Forelimb muscle (tissue), 1 donor: ENCODE results near the gene AQP2. TPM values are rescaled to one million over a fixed set of nuclear protein-coding genes. Genes with fewer than 3 reads are reported as not detected.
A peak's percentile ranks its signal among the peaks of the same experiment; 100 is the strongest.

Source experiments
- DNase-seq: peaks from one replicate; pipeline ENCODE4 v3.0.0-alpha.2; 2013; ENCODE audit warnings: low read depth
- polyA plus RNA-seq: library from polyadenylated mRNA; unstranded; fragments of 120-200 nt; gene quantifications from one replicate; pipeline ENCODE4 v1.2.1, GENCODE V29; 2013; ENCODE audit not compliant: insufficient read length

AQP2 gene, protein sequence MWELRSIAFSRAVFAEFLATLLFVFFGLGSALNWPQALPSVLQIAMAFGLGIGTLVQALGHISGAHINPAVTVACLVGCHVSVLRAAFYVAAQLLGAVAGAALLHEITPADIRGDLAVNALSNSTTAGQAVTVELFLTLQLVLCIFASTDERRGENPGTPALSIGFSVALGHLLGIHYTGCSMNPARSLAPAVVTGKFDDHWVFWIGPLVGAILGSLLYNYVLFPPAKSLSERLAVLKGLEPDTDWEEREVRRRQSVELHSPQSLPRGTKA
- polyA plus RNA-seq = not detected

DNA sequence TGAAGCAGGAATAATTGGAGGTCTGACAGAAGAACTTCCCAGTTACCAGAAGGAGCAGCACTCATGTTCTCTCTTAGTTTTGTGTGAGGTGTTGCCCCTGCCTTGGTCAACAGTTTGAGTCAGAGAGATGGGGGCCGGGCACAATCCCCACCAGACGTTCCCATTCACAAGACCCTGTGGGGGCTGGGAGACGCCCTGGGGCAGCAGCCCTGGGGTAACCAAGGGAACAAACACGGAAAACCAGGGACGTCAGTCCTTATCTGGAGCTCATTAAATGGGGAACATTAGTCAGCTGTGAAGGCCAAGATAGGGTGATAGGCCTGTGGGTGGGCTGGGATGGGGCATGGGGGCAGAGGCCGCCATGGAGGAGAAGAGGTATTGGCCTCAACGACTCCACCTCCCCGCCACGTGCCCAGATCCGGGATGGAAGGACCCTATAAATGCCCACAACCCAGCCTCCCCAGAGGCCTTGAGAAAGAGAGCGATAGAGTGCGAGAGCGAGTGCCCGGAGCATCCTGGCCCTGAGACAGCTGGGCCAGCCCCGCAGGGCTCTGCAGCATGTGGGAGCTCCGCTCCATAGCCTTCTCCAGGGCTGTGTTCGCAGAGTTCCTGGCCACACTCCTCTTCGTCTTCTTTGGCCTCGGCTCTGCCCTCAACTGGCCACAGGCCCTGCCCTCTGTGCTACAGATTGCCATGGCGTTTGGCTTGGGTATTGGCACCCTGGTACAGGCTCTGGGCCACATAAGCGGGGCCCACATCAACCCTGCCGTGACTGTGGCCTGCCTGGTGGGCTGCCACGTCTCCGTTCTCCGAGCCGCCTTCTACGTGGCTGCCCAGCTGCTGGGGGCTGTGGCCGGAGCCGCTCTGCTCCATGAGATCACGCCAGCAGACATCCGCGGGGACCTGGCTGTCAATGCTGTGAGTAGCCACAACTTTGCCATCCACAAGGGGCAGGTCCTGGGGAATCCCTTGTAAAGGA is at the start of gene AQP2:
Gene AQP2, plus strand, starts transcription at position 465 of the 979 bp plus-strand sequence. Its CDS starts 94 bp downstream, at position 559.
- no peak for DNase-seq

DNA sequence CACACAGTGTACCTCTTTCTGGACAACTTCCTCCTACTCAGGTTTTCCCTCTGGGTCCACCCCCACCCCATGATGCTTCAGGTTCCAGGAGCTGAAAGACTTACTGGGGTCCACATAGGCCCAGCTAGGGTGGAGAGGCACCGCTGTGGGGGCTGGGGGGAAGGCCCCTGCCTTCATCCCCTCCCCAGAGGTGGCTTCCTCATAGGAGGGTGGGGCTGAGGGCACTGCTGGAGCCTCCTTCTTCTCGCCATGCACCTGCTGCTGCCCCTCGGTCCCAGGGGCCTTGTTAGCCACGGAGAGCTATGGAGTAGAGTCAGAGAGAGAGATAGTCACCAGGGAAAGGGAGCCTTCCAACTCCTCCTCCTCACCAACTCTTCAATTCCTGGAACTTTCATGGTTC is 49.5 kb upstream of the AQP2 start:
- no peak for DNase-seq

DNA sequence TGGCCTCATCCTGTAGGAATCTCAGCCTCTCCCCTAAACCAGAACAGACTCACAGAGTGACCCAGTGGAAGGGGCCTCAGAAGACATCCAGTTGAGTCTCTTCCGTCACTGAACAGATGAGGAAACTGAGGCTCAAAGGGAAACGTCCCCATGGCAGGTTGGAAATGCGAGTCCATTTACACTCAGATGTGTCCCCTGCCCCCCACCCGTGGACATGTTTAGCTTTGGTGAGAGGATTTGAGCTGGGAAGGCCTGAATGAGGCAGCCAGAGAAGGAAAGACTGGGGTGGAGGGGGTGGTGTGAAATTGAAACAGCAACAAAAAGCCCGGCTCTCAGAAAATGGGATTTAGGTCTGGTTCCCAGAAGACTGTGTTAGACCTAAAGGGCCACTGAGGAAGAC is 48.6 kb upstream of the AQP2 start:
- no peak for DNase-seq

DNA sequence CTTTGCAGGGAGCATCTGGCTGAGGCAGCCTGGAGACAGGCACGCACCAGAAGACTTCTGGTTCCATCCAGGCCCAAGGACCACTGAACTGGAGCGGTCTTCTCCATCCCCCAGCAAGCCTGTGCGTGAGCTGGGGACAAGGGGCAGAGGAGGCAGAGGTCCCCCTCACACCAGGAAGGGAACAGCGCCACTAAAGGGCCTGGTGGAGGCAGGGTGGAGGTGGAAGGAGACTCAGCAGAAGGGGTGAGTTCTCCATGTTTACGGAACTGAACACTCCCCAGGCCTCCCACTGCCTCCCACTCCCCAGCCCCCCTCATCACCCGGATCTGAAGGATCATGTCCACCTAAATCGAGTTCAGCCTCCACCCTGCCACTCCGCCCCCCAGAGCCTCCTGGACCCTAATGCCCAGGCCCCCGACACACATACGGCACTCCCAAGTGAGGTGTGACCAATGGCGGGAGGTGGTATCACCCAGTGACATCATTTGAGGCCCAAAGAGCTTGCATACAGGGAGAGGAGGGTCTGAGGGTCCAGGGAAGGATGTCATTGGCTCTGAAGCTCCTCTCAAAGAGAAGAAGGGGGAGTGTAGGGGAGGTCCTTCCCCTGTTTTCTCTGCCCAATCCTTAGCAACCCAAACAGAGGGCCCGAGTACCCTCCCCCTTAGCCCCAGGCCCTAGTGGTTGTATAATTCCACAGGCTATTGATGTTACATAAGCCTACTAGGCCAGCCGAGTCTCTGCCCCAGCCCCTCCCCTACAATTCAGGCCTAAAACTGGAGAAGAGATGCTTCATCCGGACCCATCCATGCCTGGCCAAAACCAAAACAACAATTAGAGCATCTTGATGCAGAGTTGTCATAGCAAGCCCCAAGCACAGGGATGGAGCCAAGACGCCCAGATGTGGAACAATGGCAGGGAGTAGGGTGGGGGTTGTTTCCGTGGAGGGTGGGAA is 47.9 kb upstream of the AQP2 start:
- no peak for DNase-seq

DNA sequence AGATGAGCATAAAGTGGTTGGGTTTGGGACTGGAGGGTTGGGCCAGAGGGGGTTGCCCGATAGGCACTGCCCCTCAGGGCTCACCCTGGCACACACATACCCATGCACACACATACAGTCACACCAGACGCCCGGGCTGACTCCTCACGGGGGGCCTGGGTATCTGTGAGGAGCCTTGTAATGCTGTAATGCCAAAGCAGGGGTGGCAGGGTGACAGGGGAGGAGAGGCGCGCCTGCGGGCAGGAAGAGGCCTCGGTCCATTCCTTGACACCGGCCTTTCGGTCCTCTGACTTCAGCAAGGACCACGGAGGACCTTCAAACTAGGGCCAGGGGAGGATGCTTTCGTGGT is 47.2 kb upstream of the AQP2 start:
- DNase-seq = no peak

DNA sequence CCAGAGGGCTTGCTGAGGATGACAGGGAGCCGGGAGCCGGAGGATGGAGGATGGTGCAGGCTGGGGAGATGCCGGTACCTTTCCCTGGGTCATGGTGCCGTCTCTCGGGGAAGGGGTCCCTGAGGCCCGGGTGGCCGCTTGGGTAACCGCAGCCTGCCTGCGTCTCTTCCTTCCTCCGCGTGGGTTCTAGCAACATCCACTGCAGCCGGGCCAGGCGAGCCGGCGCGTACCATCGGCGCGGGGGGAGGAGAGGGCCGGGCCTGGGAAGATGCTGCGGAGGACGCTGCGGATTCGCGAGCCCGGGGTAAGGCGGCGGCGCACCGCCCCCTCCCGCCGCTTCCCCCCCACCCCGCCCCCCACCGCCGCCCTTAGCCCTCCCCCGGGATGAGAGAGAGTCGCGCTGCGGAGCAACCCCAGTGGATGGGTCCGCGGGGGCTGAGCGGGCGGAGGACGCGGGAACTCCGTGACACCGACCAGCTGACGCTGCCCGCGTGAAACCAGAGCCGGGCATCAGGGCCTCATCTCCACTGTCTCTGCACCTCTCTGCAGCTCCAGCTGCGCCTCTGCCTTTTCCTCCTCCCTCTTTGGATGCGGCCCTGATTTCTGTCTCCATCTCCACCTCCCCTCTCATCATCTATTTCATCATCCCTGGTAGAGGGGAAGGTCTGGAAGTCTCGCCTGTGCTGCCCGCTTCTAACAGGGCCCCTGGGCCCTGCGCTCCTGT is 46.7 kb upstream of the AQP2 start, which contains the start of gene FAIM2:
Gene FAIM2, minus strand, starts transcription at position 201 of the 724 bp plus-strand sequence. Its CDS starts 108 bp downstream, at position 93.
- DNase-seq = peak; percentile 35

DNA sequence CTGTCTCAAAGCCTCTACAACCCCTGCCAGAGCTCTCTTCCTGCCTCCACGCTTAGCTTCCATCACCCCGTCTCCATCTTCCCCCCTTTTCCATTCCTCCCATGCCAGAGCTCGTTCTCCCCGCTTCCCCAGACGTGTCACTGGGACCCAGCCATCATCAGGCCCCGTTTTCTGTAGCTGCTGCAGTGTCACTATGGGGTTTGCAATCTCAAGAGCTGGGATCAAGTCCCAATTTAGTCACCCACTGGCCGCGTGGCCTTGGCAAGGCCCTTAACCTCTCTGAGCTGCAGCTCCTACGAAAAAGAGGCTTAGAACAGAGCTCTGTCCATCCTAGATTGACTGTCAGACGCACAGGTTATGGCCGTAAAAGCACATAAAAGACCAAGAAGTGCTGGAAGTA is 45.9 kb upstream of the AQP2 start:
- DNase-seq = no peak

DNA sequence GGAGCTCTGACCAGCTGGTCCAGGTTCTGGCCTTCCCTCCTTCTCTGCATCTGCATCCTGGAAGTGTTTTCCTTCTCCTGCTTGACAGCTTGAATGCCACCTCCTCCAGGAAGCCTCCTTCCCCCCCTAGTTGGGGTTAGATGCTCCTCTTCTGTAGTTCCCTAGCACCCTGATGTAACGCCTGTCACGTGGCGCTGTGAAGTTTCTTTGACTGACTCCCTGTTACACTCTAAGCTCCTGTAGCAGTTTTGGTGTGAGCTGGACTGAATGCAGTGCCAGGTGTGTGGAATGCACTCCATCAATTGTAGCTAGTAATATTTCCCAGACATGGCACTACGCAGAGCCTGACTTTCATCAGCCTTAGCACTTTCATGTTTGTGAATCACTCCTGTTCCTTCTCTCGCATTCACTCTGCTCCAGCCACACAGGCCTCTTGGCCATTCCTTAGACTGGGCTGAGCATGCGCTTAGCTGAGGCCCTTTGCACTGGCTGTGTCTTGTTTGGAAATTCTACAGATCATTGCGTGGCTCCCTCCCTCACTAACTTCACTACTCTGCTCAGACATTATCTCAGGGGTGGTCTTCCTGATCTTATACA is 44.7 kb upstream of the AQP2 start:
- DNase-seq = no peak

DNA sequence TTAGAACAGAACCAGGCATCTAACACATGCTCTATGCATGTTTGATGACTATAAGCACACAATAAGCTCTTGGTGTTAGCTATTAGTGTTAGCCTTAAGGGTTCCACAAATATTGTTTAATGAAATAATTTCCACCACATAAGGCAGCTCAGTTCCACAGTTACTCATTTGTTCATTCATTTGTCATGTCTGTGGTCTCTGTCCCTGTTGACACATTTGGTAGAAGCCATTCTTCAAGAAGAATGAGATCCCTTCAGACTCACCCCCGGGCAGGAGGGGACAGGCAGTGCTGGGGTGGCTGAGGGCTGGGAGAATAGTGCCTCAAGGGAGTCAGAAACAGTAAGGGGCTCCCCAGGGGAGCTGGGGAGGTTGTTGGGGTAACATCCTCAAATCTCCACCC is 43.2 kb upstream of the AQP2 start:
- no peak for DNase-seq

DNA sequence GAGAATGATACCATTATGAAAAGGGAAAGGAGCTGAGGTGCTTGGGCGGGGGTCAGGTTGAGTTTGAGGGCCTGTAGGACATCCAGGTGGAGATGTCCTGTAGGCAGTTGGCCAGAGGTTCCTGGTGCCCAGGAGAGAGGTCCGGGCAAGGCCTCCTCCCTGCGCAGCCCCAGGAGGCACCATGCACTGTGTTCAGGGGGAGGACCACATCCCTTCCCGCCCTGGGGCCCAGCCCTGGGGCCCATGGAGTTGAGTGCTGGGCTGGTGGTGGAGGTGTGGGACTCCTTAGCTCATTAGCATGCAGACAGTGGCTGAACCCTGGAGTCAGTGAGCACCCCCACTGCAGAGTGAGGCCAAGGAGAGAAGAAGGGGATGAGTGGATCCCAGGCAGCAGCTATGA is 41.2 kb upstream of the AQP2 start:
- no peak for DNase-seq

DNA sequence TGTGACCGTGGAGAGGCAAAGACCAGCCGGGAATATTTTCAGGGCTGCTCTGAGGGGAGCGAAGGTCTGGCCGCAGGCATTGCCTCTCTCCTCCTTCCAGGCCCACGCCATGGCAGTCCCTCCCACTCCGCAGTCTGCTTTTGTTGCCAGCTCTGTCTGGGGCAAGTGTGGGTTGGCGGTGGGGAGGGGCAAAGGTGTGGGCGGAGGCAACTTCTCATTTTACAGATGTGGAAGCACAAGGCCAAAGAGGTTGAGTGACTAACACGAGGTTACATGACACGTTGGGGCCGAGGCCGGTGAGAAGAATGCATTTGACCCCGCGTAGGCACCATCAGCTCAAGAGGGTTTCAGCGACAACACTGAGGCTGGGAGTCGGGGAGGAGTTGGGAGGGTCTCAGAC is 40.7 kb upstream of the AQP2 start:
- DNase-seq = no peak

DNA sequence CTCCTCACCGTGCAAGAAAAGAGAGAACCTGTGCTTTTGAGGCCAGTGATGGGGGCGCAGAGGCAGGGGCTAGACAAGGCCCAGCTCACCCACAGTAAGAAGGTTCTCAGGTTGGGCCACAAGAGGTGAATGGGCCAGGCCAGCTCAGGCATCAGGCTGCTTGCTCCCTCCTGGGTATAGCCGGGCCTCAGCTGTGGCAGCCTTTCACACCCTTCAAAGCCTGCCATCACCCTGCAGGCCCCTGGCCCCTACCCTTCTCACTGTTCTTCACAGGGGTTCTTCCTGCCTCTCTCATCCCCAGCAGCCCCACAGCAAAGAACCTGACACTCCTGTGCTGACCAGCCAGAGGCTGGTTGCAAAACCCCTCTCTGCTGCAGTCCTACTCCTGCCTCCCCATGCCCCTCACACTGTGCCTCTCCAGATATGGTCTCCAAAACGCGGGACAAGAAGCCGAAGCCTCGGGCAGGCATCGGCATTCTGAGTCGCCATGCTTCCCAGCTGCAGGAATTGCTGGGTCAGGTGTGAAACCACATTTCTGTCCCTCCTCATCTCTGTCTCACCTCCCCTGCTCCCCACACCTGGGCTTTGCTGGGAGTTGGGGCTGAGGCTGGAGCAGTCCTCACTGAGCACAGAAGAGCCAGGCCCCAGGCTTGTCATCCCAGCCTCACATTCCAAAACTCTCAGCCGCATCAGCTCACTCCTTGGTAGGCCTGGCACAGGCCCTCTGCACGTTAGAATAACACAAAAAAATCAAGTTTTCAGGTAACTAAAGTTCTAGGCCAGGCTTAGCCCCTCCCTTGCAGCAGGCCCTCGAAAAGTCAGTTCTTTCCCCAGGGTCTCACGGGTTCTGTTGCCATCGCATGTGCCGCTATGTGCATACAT is 40.0 kb upstream of the AQP2 start:
- no peak for DNase-seq

DNA sequence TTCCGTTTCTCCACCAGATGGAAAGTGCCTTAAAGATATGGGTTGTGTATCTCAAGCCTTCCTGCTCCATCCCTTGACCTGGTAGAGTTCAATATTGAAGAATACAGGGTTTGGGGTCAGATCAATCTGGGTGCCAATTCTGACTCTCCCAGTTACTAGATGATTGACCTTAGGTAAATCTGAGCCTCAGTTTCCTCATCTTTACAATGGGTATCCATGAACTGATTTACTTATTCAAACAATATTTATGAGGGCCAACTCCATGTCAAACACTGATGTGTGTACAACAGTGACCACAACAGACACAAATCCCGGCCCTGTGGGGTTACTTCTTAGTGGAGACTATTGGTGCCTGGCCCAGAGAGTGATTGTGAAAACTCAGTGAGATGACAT is 39.3 kb upstream of the AQP2 start:
- DNase-seq = no peak

DNA sequence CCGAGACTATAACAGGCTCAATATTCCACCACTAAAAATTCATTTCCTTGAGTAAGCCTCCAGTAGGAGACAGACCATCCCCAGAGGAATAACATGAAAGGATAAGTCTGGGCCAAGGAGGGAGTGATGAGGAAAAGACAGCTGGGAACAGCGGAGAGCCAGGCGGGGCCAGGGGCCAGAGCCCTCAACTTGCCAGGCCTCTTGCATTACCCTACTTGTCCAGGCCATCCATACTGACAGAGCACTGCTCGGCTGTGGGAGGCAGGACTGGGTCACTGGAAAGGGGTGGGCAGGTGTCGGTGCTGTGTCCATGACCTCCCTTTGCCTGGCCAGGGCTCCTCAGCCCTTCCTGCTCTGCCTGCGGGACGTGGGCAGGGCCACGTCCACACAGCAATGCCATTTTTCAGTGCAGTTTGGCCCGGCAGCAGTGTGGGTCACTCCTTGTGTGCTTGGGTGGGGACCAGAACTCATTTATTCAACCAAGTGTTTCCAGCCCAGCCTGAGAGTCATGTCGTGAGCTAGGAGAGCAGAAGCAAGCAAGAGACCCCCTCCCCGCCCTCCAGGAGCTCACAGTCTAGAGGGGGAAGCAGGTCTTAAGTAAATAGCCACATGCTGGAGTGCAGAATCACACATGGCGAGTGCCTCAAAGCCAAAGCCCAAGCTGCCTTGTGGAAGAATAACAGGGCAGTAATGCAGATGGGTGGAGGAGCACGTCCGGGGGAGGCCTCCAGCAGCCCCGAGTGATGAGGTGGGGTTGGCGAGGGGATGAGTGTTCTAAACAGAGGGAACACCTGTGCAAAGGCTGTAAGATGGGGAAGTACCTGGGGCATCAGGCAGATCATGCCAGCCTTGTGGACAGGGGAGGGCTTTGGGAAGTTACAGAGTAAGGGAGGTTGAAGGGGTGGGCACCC is 37.9 kb upstream of the AQP2 start:
- DNase-seq = no peak

DNA sequence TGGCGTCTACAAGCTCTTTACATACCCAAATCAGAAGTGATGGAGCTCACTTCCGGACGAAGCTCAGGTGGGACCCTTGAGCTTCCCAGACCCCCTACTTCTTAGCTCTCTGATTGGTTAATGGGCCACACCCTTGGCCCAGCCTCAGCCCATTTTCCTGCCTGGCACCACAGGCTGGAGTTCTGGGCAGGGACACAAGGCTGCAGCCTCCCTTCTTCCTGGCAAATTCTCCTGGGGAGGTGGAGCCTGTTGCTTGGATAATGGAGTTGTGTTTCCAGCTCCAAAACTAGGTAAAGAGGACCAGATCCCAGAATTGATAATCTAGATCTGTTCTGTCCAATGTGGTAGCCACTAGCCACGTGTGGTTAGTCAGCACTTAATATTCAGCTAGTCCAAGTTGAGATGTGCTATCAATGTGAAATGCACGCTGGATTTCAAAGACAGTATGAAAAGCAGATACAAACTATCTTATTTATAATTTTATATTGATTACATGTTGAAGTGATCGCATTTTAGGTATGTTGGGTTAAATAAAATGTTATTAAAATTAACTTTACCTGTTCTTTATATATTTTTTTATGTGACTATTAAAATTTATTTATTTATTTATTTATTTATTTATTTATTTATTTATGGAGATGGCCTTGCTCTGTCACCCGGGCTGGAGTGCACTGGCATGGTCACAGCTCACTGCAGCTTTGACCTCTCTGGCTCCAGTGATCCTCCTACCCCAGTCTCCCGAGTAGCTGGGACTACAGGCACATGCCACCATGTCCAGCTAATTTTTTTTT is 34.2 kb upstream of the AQP2 start:
- no peak for DNase-seq

DNA sequence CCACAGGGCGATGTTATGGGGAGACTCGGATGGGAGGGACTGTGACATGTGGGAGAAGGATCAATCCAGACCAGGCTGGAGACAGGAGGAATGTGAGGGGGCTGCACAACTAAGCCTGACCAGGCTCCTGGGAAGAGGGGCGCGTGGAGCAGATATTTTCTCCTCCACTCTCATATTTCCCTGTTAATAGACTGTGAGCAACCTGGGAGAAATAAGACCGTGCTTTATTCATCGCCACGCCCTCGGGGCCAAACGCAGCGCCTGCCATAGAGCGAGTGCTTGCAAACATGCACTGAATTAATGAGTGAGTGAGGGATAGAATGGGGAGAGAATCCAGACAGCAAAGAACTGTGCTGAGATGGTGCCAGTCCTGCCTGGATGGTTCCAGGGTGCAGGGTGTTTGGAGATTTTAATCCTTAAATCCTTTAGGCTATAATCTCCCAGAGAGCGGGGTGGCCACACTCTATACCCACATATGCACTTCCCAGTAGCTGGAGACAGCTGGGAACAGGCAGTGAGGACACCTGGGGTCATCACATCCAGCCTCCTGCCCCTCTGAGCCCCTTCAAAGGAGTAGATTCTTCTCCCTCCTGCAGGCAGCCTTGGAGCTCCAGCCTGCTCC is 33.3 kb upstream of the AQP2 start:
- DNase-seq = no peak

DNA sequence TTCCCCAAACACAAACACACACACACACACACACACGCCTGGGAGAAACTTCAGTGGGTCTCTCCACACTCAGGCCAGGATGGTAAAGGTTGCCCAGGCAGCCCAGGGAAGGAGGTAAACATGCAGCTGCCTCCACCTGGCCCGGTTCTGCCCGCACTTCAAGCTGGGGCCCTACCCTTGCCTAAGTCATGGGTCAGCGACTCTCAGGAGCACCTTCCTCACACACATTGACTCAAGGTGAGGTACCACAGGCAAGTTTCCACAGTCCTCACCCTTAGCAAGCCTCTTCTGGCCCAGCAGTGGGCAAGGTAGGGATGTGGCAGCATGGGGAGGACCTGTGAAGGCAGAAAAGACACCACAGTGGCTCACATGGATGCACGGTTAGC is 32.8 kb upstream of the AQP2 start:
- DNase-seq = no peak
